Measurements from ENCODE around the gene AUH.

Gene AUH

DNA sequence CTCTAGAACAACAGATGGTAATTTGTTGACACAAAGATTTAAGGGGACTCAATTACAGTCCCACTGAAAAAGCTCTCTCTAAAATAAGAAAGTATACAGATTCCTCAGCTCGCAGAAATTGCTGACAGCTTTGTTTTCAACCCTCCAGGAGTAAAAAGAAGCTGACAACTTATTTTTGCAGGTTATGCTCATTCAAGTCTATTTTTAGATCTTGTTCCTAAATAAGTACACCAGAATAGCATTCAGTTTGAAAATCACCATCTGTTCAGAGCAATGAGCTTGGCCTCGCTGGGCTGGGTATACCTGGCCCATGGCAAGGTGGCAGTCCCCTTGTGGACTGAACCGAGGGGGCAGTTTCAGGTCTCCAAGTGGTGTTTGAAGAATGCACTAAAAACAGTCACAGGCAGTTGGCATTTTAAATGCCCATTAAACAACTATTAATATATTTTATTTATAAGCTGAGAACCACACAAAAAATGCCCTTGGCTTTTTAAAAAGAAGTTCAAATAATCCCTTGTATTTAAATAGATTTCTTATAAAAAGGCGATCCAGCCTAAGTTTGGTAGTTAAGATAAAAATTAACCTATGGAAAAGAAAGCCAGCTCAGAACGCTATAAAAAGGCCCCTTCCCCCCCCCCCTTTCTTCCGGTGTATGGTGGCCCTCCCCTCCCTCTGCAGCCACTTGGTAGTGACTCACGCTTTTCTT is 169.2 kb downstream of the AUH start:
- no peak for DNase-seq (ENCODE audit: low read depth)
- no peak overlapping the region for H3K4me3 ChIP-seq (ENCODE audit: low read depth, low read length)
- TF ChIP-seq, protein P1, sequence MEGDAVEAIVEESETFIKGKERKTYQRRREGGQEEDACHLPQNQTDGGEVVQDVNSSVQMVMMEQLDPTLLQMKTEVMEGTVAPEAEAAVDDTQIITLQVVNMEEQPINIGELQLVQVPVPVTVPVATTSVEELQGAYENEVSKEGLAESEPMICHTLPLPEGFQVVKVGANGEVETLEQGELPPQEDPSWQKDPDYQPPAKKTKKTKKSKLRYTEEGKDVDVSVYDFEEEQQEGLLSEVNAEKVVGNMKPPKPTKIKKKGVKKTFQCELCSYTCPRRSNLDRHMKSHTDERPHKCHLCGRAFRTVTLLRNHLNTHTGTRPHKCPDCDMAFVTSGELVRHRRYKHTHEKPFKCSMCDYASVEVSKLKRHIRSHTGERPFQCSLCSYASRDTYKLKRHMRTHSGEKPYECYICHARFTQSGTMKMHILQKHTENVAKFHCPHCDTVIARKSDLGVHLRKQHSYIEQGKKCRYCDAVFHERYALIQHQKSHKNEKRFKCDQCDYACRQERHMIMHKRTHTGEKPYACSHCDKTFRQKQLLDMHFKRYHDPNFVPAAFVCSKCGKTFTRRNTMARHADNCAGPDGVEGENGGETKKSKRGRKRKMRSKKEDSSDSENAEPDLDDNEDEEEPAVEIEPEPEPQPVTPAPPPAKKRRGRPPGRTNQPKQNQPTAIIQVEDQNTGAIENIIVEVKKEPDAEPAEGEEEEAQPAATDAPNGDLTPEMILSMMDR (IDR thresholded peaks at IDR 0.05; ENCODE audit: low read depth, low read length, missing control alignments), result no peak

DNA sequence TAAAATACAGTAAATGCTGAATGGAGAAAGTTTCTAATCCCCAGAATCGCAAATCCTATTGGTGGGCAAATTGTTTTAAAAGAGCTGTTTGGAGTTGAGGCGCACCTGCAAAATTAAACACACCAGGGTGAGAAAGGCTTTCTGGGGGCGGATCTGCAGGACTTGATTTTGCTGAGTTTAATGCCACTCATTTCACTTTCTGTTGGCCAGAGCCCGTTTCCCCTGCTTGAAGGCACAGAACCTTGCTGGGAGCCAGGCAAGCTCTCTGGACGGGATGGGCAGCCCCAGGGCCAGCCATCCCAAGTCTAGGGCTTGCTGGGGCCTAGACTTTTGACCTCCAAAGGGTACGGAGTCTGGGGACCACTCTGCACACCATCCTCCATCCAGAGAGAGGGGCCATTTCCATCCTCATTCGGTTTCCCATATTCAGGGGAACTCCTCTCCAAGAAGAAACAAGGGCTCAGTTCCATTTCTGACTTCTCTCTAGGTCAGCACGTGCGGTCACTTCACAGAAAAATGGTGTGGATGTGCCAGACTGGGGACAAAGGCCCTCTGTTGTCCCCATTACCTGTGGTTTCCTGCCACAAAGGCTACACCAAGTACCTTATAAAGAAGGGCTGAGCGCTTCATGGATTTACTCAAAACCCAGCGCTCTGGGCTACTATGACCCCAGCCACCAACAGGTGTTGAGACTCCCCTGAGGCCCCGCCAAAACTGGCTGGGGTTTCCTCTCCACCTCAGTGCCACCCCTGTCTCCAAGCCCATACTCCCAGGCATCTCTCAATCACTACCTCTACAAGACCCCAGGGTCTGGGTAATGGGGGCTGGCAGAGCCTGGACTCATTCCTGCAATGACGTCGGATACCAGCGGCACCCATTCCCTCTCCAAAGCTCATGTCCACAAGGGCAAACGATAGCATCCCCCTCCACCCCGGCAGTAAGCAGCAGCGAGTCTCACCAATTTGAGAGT is 170.0 kb downstream of the AUH start:
- no peak for DNase-seq (ENCODE audit: low read depth)
- TF ChIP-seq, protein P1 (IDR thresholded peaks at IDR 0.05; ENCODE audit: low read depth, low read length, missing control alignments), result no peak
- H3K4me3 ChIP-seq (ENCODE audit: low read depth, low read length), result no peak overlapping the region

DNA sequence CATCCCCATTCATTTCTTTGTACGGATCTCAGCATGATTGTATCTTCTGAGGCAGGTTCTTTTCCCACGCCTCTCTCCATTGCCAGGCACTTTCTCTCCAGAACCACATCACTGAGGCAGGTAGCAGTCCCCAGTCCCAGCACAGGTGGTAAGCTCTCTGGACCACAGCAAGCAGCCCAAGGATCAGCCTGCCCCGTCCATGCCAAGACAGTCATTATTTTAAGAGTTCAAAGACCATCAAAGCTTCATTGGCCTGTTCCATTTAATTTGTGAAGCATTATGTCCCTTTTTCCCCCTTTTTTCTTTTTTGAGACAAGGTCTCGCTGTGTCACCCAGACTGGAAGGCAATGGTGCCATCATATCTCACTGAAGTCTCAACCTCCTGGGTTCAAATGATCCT is 171.7 kb downstream of the AUH start:
- H3K4me3 ChIP-seq (ENCODE audit: low read depth, low read length), result no peak overlapping the region
- no peak for DNase-seq (ENCODE audit: low read depth)
- TF ChIP-seq, protein P1 (IDR thresholded peaks at IDR 0.05; ENCODE audit: low read depth, low read length, missing control alignments), result no peak

DNA sequence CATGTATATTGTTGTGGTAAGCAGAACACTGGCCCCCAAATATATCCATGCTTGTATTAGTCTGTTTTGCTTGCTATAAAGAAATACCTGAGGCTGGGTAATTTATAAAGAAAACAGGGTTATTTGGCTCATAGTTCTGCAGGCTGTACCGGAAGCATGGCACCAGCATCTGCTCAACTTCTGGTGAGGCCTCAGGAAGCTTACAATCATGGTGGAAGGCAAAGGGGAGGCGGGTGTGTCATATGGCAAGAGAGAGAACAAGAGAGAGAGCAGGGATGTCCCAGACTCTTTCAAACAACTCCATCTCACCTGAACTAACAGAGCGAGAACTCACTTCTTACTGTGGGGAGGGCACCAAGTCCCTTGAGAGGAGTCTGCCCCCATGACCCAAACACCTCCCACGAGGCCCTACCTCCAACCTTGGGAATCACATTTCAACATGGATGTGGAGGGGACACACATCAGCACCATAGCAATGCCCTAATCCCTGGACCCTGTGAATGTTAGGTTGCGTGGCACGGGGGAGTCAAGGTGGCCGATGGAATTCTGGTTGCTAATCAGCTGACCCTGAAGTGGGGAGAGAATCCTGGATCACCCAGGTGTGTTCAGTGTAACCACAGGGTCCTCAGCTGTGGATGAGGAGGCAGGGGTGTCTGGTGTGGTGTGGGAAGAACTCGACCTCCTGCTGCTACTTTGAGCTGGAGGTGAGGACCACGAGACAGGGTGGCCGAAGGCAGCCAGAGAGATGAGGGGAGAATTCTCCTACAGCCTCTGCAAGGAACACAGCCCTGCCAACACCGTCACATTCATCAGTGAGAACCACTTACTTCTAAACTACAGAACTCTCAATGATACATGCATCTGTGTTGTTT is 172.8 kb downstream of the AUH start:
- TF ChIP-seq, protein P1 (IDR thresholded peaks at IDR 0.05; ENCODE audit: low read depth, low read length, missing control alignments), result no peak
- DNase-seq (ENCODE audit: low read depth), result no peak
- H3K4me3 ChIP-seq (ENCODE audit: low read depth, low read length), result no peak overlapping the region

DNA sequence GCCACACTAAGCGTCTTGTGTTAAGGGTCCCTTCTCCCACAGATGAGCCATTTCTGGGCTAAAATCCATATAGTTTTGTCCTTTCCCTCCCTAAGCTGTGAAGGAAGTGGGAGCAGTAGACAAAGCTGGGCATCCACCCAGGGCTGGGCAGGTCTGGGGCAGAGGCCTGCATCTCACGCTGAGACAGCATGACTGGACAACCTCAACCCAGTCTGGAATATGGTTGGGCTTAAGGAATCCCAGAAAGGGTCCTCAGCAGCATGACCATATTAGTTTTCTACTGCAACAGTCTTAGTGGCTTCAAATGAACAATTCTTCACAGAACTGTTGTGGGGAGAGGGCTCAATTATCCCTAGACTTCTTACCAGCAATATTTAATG is 173.8 kb downstream of the AUH start:
- DNase-seq (ENCODE audit: low read depth), result no peak
- TF ChIP-seq, protein P1 (IDR thresholded peaks at IDR 0.05; ENCODE audit: low read depth, low read length, missing control alignments), result no peak
- H3K4me3 ChIP-seq (ENCODE audit: low read depth, low read length), result no peak overlapping the region

DNA sequence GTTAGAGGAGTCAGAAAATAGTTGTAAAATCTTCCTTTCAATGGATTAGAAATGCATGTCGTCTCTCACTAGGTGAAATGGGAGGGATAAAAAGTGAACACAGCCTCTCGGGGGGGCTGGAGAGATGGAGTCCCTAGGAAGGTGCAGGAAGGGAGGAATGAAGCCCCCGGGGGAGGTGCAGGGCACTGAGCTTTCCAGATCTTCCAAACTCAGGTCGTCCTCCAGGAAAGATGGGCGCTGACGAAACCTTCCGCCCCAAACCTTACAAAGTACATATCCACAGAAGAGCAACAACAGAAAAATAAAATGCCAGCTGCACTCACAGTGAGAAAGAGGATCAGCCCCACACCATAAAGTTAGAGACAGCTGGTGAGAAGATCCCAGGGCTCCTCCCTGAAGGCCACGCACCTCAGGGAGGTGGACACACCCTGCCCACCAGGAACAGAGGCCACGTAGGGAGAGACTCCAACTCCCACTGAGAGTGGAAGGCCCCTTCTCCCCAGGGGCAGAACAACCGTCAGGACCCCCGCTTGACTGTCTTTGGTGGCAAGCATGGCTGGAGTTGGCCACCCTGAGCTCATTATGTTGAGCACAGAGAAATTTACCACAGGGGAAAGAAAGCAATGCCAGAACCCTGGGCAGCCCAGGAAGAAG is 174.3 kb downstream of the AUH start:
- no peak overlapping the region for H3K4me3 ChIP-seq (ENCODE audit: low read depth, low read length)
- no peak for DNase-seq (ENCODE audit: low read depth)
- TF ChIP-seq, protein P1 (IDR thresholded peaks at IDR 0.05; ENCODE audit: low read depth, low read length, missing control alignments), result no peak

All from GM12864 (cell line).